Liver (tissue), 3 donors: Measurements from ENCODE around the gene HID1.

Source experiments
- HNF4G ChIP-seq: IDR thresholded peaks from 2 replicates; pipeline ENCODE4 v1.6.1; 2016; ENCODE audit warnings: antibody characterized with exemption
- JUND ChIP-seq, 2 donors: IDR thresholded peaks; 2 replicates each; pipeline ENCODE4 v1.6.1; 2016; ENCODE audit warnings: antibody characterized with exemption in 2 of 2
- NR2F2 ChIP-seq: IDR thresholded peaks from 2 replicates; pipeline ENCODE4 v1.6.1; 2016; ENCODE audit warnings: antibody characterized with exemption
- RXRA ChIP-seq, 2 donors: IDR thresholded peaks; 2 replicates each; pipeline ENCODE4 v1.6.1; 2017 to 2018; ENCODE audit warnings: antibody characterized with exemption in 2 of 2, mild to moderate bottlenecking in 1 of 2
- TAF1 ChIP-seq: conservative IDR thresholded peaks from 2 replicates; pipeline ENCODE4 v1.6.1; 2016; ENCODE audit warnings: antibody characterized with exemption, mild to moderate bottlenecking
- YY1 ChIP-seq: IDR thresholded peaks from 2 replicates; pipeline ENCODE4 v1.6.1; 2016; ENCODE audit warnings: antibody characterized with exemption, mild to moderate bottlenecking
- TF ChIP-seq, protein P1 (sequence below): fragments of 150-350 bp; IDR thresholded peaks from 2 replicates; pipeline ENCODE4 v1.5.1; 2017; ENCODE audit warnings: improper control_type of control experiment, low read depth, low read length; ENCODE audit not compliant: missing input control
- TF ChIP-seq, protein P2 (sequence below): IDR thresholded peaks from 2 replicates; pipeline ENCODE4 v1.6.1; 2016; ENCODE audit warnings: antibody characterized with exemption
- TF ChIP-seq, protein P3 (sequence below): IDR thresholded peaks from 2 replicates; pipeline ENCODE4 v1.6.1; 2016; ENCODE audit warnings: antibody characterized with exemption
- TF ChIP-seq, protein P4 (sequence below): IDR thresholded peaks from 2 replicates; pipeline ENCODE4 v1.6.1; 2016; ENCODE audit warnings: antibody characterized with exemption, mild to moderate bottlenecking
- donor health status: healthy.
- donor health status: healthy.

DNA sequence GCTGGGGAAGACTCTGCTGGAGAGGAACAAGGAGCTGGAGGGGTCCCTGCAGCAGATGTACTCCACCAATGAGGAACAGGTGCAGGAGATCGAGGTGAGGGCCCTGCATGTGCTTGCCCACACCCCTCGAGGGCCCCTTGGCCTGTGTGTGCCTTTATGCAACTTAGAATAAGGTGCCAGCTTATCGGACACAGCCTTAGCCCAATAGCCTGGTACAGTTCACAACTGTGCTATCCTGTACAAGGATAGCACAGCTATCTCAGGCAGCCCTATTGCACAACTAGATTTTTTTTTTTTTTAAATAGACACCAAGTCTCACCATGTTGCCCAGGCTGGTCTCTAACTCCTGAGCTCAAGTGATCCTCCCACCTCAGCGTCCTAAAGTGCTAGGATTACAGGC lies 27.0 kb upstream of the HID1 start:
- TF ChIP-seq HNF4G (no peak), YY1 (no peak), TAF1 (no peak), NR2F2 (no peak), JUND (IDR thresholded peaks at IDR 0.05) (no peak), RXRA (IDR thresholded peaks at IDR 0.05) (no peak)
- TF ChIP-seq, protein P1, sequence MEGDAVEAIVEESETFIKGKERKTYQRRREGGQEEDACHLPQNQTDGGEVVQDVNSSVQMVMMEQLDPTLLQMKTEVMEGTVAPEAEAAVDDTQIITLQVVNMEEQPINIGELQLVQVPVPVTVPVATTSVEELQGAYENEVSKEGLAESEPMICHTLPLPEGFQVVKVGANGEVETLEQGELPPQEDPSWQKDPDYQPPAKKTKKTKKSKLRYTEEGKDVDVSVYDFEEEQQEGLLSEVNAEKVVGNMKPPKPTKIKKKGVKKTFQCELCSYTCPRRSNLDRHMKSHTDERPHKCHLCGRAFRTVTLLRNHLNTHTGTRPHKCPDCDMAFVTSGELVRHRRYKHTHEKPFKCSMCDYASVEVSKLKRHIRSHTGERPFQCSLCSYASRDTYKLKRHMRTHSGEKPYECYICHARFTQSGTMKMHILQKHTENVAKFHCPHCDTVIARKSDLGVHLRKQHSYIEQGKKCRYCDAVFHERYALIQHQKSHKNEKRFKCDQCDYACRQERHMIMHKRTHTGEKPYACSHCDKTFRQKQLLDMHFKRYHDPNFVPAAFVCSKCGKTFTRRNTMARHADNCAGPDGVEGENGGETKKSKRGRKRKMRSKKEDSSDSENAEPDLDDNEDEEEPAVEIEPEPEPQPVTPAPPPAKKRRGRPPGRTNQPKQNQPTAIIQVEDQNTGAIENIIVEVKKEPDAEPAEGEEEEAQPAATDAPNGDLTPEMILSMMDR, result no peak
- TF ChIP-seq, protein P2, sequence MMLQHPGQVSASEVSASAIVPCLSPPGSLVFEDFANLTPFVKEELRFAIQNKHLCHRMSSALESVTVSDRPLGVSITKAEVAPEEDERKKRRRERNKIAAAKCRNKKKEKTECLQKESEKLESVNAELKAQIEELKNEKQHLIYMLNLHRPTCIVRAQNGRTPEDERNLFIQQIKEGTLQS, result no peak
- TF ChIP-seq, protein P3, sequence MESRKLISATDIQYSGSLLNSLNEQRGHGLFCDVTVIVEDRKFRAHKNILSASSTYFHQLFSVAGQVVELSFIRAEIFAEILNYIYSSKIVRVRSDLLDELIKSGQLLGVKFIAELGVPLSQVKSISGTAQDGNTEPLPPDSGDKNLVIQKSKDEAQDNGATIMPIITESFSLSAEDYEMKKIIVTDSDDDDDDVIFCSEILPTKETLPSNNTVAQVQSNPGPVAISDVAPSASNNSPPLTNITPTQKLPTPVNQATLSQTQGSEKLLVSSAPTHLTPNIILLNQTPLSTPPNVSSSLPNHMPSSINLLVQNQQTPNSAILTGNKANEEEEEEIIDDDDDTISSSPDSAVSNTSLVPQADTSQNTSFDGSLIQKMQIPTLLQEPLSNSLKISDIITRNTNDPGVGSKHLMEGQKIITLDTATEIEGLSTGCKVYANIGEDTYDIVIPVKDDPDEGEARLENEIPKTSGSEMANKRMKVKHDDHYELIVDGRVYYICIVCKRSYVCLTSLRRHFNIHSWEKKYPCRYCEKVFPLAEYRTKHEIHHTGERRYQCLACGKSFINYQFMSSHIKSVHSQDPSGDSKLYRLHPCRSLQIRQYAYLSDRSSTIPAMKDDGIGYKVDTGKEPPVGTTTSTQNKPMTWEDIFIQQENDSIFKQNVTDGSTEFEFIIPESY, result no peak
- TF ChIP-seq, protein P4, sequence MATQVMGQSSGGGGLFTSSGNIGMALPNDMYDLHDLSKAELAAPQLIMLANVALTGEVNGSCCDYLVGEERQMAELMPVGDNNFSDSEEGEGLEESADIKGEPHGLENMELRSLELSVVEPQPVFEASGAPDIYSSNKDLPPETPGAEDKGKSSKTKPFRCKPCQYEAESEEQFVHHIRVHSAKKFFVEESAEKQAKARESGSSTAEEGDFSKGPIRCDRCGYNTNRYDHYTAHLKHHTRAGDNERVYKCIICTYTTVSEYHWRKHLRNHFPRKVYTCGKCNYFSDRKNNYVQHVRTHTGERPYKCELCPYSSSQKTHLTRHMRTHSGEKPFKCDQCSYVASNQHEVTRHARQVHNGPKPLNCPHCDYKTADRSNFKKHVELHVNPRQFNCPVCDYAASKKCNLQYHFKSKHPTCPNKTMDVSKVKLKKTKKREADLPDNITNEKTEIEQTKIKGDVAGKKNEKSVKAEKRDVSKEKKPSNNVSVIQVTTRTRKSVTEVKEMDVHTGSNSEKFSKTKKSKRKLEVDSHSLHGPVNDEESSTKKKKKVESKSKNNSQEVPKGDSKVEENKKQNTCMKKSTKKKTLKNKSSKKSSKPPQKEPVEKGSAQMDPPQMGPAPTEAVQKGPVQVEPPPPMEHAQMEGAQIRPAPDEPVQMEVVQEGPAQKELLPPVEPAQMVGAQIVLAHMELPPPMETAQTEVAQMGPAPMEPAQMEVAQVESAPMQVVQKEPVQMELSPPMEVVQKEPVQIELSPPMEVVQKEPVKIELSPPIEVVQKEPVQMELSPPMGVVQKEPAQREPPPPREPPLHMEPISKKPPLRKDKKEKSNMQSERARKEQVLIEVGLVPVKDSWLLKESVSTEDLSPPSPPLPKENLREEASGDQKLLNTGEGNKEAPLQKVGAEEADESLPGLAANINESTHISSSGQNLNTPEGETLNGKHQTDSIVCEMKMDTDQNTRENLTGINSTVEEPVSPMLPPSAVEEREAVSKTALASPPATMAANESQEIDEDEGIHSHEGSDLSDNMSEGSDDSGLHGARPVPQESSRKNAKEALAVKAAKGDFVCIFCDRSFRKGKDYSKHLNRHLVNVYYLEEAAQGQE, result no peak
